T1000 (cell line): ENCODE measurements around the gene ZNF792.
"Not testable (repeated sequence)": the region's sequence is repeated elsewhere in the genome, so short reads cannot be mapped to it uniquely, and the experiment has no call there.

Experiments used
- DNase-seq: peaks from one replicate; lab custom pipeline; 2025; ENCODE audit warnings: mixed read lengths; lab: John Stamatoyannopoulos, UW

The ZNF792 gene

GRCh38 chr19:34963573-34964406 is at the start of gene ZNF792:
Gene ZNF792, minus strand, starts transcription at chr19:34964229. Its CDS starts 567 bp downstream, at chr19:34963662.
- DNase-seq, result peak; percentile 13

GRCh38 chr19:35013041-35013819 is 49.2 kb upstream of the ZNF792 start:
- peak; percentile 52 for DNase-seq

- no peak for DNase-seq
Observed at GRCh38 chr19:35011737-35012682, 48.0 kb upstream of the ZNF792 start.

- no peak for DNase-seq
Observed at GRCh38 chr19:35011091-35011689, 47.2 kb upstream of the ZNF792 start.

- no peak for DNase-seq
Observed at GRCh38 chr19:35009424-35010415, 45.7 kb upstream of the ZNF792 start.

DNA sequence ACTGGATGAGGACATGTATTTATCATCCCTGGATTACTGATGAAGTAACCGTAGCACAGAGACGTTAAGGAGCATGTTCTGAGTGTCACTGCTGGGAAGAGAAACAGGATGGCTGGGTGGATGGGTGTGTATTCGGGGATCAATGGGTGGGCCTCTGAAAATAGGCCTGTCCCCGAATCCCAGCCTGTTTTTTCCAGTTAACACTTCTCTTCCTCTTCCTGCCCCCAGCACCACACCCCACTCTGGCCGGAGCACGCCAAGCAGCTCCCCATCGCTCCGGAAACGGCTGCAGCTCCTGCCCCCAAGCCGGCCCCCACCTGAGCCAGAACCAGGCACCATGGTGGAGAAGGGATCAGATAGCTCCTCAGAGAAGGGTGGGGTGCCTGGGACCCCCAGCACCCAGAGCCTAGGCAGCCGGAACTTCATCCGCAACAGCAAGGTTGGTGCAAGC is 44.9 kb upstream of the ZNF792 start:
- no peak for DNase-seq

DNA sequence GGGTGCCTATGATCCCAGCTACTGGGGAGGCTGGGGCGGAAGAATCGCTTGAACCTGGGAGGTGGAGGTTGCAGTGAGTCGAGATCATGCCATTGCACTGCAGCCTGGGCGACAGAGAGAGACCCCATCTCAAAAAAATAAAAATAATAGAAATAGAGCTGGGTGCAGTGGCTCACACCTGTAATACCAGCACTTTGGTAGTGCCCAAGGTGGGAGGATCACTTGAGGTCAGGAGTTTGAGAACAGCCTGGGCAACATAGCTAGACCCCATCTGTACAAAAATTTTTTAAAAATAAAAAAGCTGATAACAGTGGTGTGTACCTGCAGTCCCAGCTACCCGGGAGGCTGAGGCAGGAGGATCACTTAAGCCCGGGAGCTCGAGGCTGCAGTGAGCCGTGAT is 43.4 kb upstream of the ZNF792 start:
- DNase-seq, result not testable (repeated sequence)

- DNase-seq, result no peak
Observed at GRCh38 chr19:35006999-35007365, 43.0 kb upstream of the ZNF792 start.

DNA sequence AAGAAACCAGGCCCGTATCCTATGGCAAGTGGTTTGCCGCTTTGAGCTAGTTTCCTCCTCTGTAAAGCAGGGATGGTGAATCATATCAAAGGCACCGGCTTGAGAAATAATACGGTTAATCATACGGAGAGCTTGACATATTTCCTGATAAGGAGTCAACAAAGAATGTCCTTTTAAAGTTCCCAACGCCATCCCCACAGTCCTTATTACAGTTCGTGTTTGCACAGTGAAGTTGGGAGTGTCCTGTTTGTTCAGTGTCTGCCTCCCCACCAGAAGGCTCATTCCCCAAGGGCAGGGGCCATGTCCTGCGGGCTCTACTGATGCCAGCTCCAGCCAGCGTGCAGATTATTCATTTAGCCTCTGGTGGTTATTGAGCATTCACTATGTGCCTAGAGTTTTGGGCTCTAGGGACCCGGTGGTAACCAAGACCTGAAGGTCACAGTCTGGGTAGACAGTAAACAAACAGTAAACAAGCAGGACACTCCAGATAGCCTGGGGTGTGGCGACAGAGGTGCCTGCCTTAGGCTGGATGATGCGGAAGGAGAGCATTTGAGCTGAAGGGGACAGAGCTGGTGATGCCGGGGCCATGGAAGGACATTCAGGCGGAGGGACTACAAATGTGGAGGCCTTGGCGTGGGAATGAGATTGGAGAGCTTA is 42.4 kb upstream of the ZNF792 start:
- peak; percentile 58 for DNase-seq

DNA sequence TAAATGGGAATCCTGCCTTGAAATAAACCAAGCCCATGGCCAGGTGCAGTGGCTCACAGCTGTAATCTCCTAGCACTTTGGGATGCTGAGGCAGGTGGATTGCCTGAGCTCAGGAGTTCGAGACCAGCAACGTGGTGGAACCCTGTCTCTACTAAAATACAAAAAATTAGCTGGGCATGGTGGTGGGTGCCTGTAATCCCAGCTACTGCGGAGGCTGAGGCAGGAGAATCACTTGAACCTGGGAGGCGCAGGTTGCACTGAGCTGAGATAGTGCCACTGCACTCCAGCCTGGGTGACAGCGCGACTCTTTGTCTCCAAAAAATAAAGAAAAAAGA is 41.9 kb upstream of the ZNF792 start:
- DNase-seq, result not testable (repeated sequence)

GRCh38 chr19:35005256-35005977 is 41.4 kb upstream of the ZNF792 start:
- no peak for DNase-seq

GRCh38 chr19:35004517-35005255 is 40.7 kb upstream of the ZNF792 start:
- no peak for DNase-seq

GRCh38 chr19:35002037-35002535 is 38.1 kb upstream of the ZNF792 start:
- no peak for DNase-seq

DNA sequence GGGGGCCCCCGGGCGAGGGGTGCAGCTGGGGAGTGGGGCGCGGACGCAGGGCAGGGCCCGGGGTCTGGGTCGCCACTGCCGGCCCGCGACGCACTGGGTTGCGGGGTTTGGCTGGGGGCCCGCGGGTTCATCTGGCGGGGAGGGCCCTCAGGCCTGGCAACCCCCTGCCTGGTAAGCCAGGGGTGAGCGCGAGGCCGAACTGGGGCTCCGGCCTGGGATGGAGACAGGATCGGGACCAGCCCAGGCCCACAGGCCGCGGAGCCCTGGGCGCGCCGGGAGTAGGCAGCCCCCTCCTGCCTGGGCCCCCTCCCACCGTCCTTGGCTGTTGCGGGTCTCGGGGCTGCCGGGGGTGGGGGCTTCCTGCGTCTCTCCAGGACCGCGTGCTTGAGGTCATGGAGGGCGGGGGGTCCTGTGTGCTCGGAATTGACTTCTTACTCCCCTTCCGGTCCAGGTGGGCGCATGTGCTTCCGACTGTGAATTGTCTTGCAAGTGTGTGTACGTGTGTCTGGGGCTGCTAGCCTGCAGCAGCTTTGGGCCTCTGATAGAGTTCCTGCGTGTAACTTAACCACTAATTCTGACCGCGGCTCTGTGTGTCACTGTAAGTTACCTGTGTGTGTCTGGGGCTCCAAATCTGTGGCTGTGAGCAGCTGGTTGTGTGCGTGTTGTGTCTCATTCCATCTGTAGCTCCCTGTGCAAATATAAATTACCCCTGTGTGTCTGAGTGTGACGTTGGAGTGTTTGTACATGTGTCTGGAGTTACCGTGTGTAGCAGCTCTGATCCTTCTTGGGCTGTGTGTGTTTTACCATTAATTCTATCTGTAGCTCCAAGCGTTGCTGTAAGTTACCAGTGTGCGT is 36.8 kb upstream of the ZNF792 start:
- no peak for DNase-seq

GRCh38 chr19:35000338-35000646 is 36.3 kb upstream of the ZNF792 start:
- DNase-seq, result no peak

- peak; percentile 69 for DNase-seq
Observed at GRCh38 chr19:34999498-35000337, 35.7 kb upstream of the ZNF792 start, which contains the start of gene GRAMD1A. Gene GRAMD1A, plus strand, starts transcription at chr19:35000323. Its CDS starts 156 bp downstream, at chr19:35000479.
